SK-N-MC (cell line): ENCODE measurements around the gene QRSL1.

ENCODE experiments used
- DNase-seq: peaks from one replicate; pipeline ENCODE4 v3.0.0-alpha.2; 2011; ENCODE audit warnings: low read depth, low spot score
- H3K27ac ChIP-seq: fragments of 200-600 bp; sonication (generic); 2 replicates; pipeline ENCODE4 v1.5.1; 2016; ENCODE audit warnings: mixed run types
- H3K36me3 ChIP-seq: fragments of 200-600 bp; sonication (generic); 2 replicates; pipeline ENCODE4 v1.6.1; 2017; ENCODE audit warnings: antibody characterized with exemption, low read length, mixed read lengths; ENCODE audit not compliant: insufficient read depth
- H3K4me3 ChIP-seq: fragments of 200-600 bp; sonication (generic); 2 replicates; pipeline ENCODE4 v1.5.1; 2016
- H3K9ac ChIP-seq: fragments of 200-600 bp; sonication (generic); 2 replicates; pipeline ENCODE4 v1.8.0; 2017; ENCODE audit warnings: mixed run types, mixed read lengths; ENCODE audit not compliant: insufficient read length
- H3K9me3 ChIP-seq: fragments of 200-600 bp; sonication (generic); 2 replicates; pipeline ENCODE4 v1.6.1; 2017; ENCODE audit warnings: low read depth, mild to moderate bottlenecking, antibody characterized with exemption, low read length, moderate library complexity, mixed read lengths
- EZH2 ChIP-seq: fragments of 200-600 bp; sonication (generic); IDR thresholded peaks from one replicate; pipeline ENCODE4 v1.6.1; 2017; ENCODE audit warnings: antibody characterized with exemption
- FOXP2 ChIP-seq: optimal IDR thresholded peaks from 2 replicates; pipeline ENCODE3; 2011; ENCODE audit warnings: mild to moderate bottlenecking, moderate library complexity; ENCODE audit not compliant: insufficient read depth; ENCODE audit errors: extremely low read length, control extremely low read depth
- POLR2AphosphoS5 ChIP-seq: IDR thresholded peaks from 2 replicates; pipeline ENCODE4 v1.6.1; 2012; ENCODE audit warnings: mild to moderate bottlenecking, low read depth, low read length, borderline replicate concordance

Gene QRSL1

GRCh38 chr6:106630366-106630765 is 988 bp downstream of the QRSL1 start:
- no peak for DNase-seq
- no peaks in the 10 kb centered on the region for H3K9me3 ChIP-seq
- H3K27ac ChIP-seq: no peak overlapping the region
- H3K36me3 ChIP-seq: no peaks in the 10 kb centered on the region
- no peak for TF ChIP-seq EZH2
- TF ChIP-seq POLR2AphosphoS5: no peak
- no peak for TF ChIP-seq FOXP2
- peak overlapping the region; percentile 97 for H3K4me3 ChIP-seq
- H3K9ac ChIP-seq: peak overlapping the region; percentile 94

GRCh38 chr6:106631346-106631745 is 2.0 kb downstream of the QRSL1 start:
- H3K4me3 ChIP-seq: no peak overlapping the region
- no peak overlapping the region for H3K27ac ChIP-seq
- H3K9me3 ChIP-seq: no peaks in the 10 kb centered on the region
- H3K36me3 ChIP-seq: no peaks in the 10 kb centered on the region
- H3K9ac ChIP-seq: no peak overlapping the region
- DNase-seq: no peak
- TF ChIP-seq EZH2: no peak
- no peak for TF ChIP-seq POLR2AphosphoS5
- TF ChIP-seq FOXP2: no peak

- Histone ChIP-seq H3K27ac (no peak overlapping the region), H3K36me3 (no peaks in the 10 kb centered on the region), H3K9me3 (no peaks in the 10 kb centered on the region), H3K9ac (no peak overlapping the region), H3K4me3 (no peak overlapping the region)
- TF ChIP-seq FOXP2 (no peak), POLR2AphosphoS5 (no peak), EZH2 (no peak)
- no peak for DNase-seq
Measured at GRCh38 chr6:106634565-106634964, 5.2 kb downstream of the QRSL1 start.

- no peak for TF ChIP-seq POLR2AphosphoS5
- no peak for TF ChIP-seq FOXP2
- no peak for TF ChIP-seq EZH2
- Histone ChIP-seq H3K9ac (no peak overlapping the region), H3K4me3 (no peak overlapping the region), H3K27ac (no peak overlapping the region), H3K36me3 (peaks cover 12% of the 10 kb centered on the region; the same call in 1 of the 2 replicates), H3K9me3 (no peaks in the 10 kb centered on the region)
- no peak for DNase-seq
Measured at GRCh38 chr6:106637051-106637716, 7.8 kb downstream of the QRSL1 start.

GRCh38 chr6:106637717-106638341 is 8.5 kb downstream of the QRSL1 start:
- peaks cover 19% of the 10 kb centered on the region for H3K36me3 ChIP-seq
- H3K9me3 ChIP-seq: no peaks in the 10 kb centered on the region
- TF ChIP-seq POLR2AphosphoS5: no peak
- H3K9ac ChIP-seq: no peak overlapping the region
- no peak overlapping the region for H3K27ac ChIP-seq
- DNase-seq: no peak
- H3K4me3 ChIP-seq: no peak overlapping the region

- H3K27ac ChIP-seq: no peak overlapping the region
- H3K4me3 ChIP-seq: no peak overlapping the region
- peaks cover 33% of the 10 kb centered on the region for H3K36me3 ChIP-seq
- TF ChIP-seq EZH2: no peak
- no peak for TF ChIP-seq FOXP2
- TF ChIP-seq POLR2AphosphoS5: no peak
- H3K9me3 ChIP-seq: no peaks in the 10 kb centered on the region
- DNase-seq: no peak
- no peak overlapping the region for H3K9ac ChIP-seq
Measured at GRCh38 chr6:106639812-106640211, 10.4 kb downstream of the QRSL1 start.

GRCh38 chr6:106642476-106642875 is 13.1 kb downstream of the QRSL1 start:
- no peak for DNase-seq
- H3K4me3 ChIP-seq: no peak overlapping the region
- TF ChIP-seq FOXP2: no peak
- TF ChIP-seq EZH2: no peak
- TF ChIP-seq POLR2AphosphoS5: no peak
- no peaks in the 10 kb centered on the region for H3K9me3 ChIP-seq
- H3K36me3 ChIP-seq: peaks cover 46% of the 10 kb centered on the region
- H3K9ac ChIP-seq: no peak overlapping the region
- H3K27ac ChIP-seq: no peak overlapping the region

- no peak for DNase-seq
- Histone ChIP-seq H3K27ac (no peak overlapping the region), H3K4me3 (no peak overlapping the region), H3K9ac (no peak overlapping the region), H3K36me3 (peaks cover 46% of the 10 kb centered on the region), H3K9me3 (no peaks in the 10 kb centered on the region)
- TF ChIP-seq POLR2AphosphoS5 (no peak), FOXP2 (no peak), EZH2 (no peak)
Measured at GRCh38 chr6:106643061-106643460, 13.7 kb downstream of the QRSL1 start.

- Histone ChIP-seq H3K9me3 (no peaks in the 10 kb centered on the region), H3K4me3 (no peak overlapping the region), H3K9ac (no peak overlapping the region), H3K36me3 (peaks cover 63% of the 10 kb centered on the region), H3K27ac (no peak overlapping the region)
- DNase-seq: no peak
- no peak for TF ChIP-seq FOXP2
- TF ChIP-seq EZH2: no peak
- no peak for TF ChIP-seq POLR2AphosphoS5
Measured at GRCh38 chr6:106648651-106649308, 19.4 kb downstream of the QRSL1 start.
